GM21381 (cell line): ENCODE measurements around the gene ASB12.

Experiments
- ATAC-seq: cut with Tn5 transposase; IDR thresholded peaks from one replicate; pipeline ENCODE4 v1.9.1; 2021; ENCODE audit warnings: mild to moderate bottlenecking, moderate library complexity; ENCODE audit not compliant: unreplicated experiment

Gene ASB12

GRCh38 chrX:64186974-64187761, 43.2 kb downstream of the ASB12 start:
- no peak for ATAC-seq

GRCh38 chrX:64184396-64184795, 46.0 kb downstream of the ASB12 start:
- ATAC-seq = no peak

GRCh38 chrX:64182208-64182607, 48.2 kb downstream of the ASB12 start:
- no peak for ATAC-seq

- ATAC-seq = no peak
Observed at GRCh38 chrX:64176876-64177275, 53.5 kb downstream of the ASB12 start.
